C4-2B (cell line): ENCODE results near the gene HYAL2.
"Not testable (repeated sequence)": the region's sequence is repeated elsewhere in the genome, so short reads cannot be mapped to it uniquely, and the experiment has no call there.

Experiments used
- H3K27ac ChIP-seq: fragments of 450-650 bp; 2 replicates; pipeline ENCODE4 v1.5.1; 2017
- CTCF ChIP-seq: fragments of 450-650 bp; conservative IDR thresholded peaks from 2 replicates; pipeline ENCODE4 v1.5.1; 2017; ENCODE audit warnings: mild to moderate bottlenecking
- ZFX ChIP-seq: fragments of 450-650 bp; IDR thresholded peaks from 2 replicates; pipeline ENCODE4 v1.6.1; 2017

Gene HYAL2

GRCh38 chr3:50316657-50317242, 5.8 kb downstream of the HYAL2 start:
- TF ChIP-seq ZFX: no peak
- no peak for TF ChIP-seq CTCF
- H3K27ac ChIP-seq: no peak overlapping the region

- TF ChIP-seq ZFX (no peak), CTCF (no peak)
- no peak overlapping the region for H3K27ac ChIP-seq
Measured at GRCh38 chr3:50314816-50315215, 7.7 kb downstream of the HYAL2 start.

GRCh38 chr3:50314342-50314741, 8.2 kb downstream of the HYAL2 start:
- no peak for TF ChIP-seq CTCF
- no peak for TF ChIP-seq ZFX
- peak overlapping the region; percentile 1; the same call in 1 of the 2 replicates for H3K27ac ChIP-seq

- H3K27ac ChIP-seq: not testable (repeated sequence)
Measured at GRCh38 chr3:50312041-50312440, 10.5 kb downstream of the HYAL2 start.

- no peak for TF ChIP-seq CTCF
- TF ChIP-seq ZFX: no peak
- H3K27ac ChIP-seq: no peak overlapping the region
Measured at GRCh38 chr3:50304601-50305000, 17.9 kb downstream of the HYAL2 start.

- TF ChIP-seq CTCF: no peak
- no peak for TF ChIP-seq ZFX
- H3K27ac ChIP-seq: peak within 1 kb of the TSS; percentile 17
Measured at GRCh38 chr3:50303013-50303815, 19.3 kb downstream of the HYAL2 start, which contains the start of gene HYAL1. TSS of gene HYAL1 (minus strand) at chr3:50303574. CDS start at chr3:50302956, 618 bp downstream.

- no peak for TF ChIP-seq CTCF
- TF ChIP-seq ZFX: no peak
- peak overlapping the region; percentile 17; the same call in 1 of the 2 replicates for H3K27ac ChIP-seq
Measured at GRCh38 chr3:50302095-50303012, 20.2 kb downstream of the HYAL2 start.
